ENCODE results near the gene RAP1GAP.

The RAP1GAP gene

DNA sequence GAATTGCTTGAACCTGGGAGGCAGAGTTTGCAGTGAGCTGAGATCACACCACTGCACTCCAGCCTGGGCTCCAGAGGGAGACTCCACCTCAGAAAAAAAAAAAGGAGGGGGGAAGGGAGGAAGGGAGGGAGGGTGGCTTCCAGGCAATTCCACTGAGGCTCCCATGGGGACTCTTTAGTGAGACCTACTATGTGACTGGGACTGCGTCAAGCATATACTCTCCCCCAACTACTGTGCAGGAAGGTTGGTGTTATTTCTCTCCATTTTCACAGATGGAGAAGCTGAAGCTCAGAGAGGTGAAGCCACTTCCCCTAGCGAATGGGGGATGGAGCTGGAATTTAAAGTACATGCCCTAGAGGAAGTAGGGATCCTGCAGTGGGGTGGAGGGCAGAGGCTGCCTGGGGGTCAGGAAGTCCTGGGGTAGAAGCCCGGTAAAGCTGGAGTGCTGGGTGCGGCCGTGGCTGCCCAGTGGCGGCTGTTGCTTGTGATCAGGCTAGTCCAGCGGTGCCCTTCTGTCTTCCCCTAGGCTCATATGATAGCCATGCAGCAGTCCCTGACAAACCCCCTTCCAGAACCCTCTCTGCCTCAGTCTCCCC, 40.3 kb downstream of the RAP1GAP start:
- Histone ChIP-seq H3K27me3 (ENCODE audit: low read depth) (no peaks in the 10 kb centered on the region), H3K9me3 (no peaks in the 10 kb centered on the region), H3K36me3 (replicated peaks) (no peaks in the 10 kb centered on the region), H3K4me1 (no peaks in the 10 kb centered on the region; the same call in 1 of the 2 replicates), H3K4me3 (no peak overlapping the region)
- no peak for DNase-seq (ENCODE audit: low spot score in 2 of 2)
- in situ Hi-C loops (cut with MboI; ENCODE audit: low sequenced_read_pairs) = no loop called here

DNA sequence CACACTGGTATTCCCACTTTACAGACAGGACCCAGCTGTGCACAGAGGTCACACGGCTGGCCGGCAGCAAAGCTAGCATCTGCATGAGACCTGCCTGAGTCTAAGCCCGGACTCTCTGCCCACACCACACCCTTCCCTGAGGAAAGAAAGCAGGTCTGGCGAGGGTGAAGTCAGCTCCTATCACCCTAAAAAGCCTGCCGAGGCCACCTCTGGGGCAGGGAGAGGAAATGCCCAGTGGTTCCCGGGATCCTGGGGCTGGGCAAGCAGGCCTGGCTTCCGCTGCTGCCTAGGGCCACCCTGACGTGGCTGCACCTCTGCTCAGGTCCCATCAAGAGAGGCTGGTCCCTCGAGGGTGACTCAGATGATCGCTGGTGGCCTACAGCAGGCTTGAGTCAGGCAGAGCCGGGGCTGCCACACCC, 42.2 kb downstream of the RAP1GAP start:
- Histone ChIP-seq H3K27me3 (ENCODE audit: low read depth) (no peaks in the 10 kb centered on the region), H3K36me3 (replicated peaks) (no peaks in the 10 kb centered on the region), H3K4me3 (no peak overlapping the region), H3K4me1 (no peaks in the 10 kb centered on the region; the same call in 1 of the 2 replicates), H3K9me3 (no peaks in the 10 kb centered on the region)
- no peak for DNase-seq (ENCODE audit: low spot score in 2 of 2)
- in situ Hi-C loops (cut with MboI; ENCODE audit: low sequenced_read_pairs) = no loop called here

DNA sequence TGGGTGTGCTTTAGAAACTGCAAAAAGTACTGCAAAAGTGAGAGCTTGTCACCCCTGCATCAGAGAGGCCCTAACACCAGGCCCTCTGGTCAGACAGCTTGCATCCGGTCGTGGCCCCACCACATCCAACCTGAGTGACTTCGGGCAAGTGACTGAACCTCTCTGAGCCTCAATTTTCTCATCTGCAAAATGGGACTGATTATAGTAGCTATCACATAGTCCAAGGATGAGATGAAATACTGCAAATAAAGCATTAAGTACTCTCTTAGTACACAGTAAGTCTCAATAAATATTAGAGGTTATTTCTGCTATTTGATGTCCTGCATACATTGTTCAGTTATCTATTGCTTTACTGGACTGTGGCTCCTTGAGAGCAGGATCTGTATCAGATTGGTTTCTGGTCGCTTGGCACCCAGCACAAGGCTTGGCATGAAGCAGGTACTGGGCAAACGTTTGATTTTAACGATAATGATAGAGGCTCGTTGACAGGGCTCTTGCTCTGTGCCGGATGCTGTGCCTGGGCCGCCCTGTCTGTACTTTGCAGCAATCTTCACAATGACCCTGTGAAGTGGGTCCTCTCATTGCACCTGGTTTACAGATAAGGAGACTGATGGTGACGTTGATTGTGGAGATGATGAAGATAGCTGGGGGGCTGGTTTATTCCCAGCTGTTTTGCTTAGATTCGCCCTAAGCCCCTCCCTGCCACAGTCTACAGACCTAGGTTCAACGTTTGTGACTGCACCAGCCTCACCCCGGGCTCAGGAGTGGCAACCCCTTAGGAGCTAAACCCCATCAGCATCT, 43.6 kb downstream of the RAP1GAP start:
- no peak overlapping the region for H3K4me3 ChIP-seq
- no peaks in the 10 kb centered on the region for H3K27me3 ChIP-seq (ENCODE audit: low read depth)
- H3K9me3 ChIP-seq = no peaks in the 10 kb centered on the region
- no peaks in the 10 kb centered on the region for H3K36me3 ChIP-seq (replicated peaks)
- no peak for DNase-seq (ENCODE audit: low spot score in 2 of 2)
- in situ Hi-C loops (cut with MboI; ENCODE audit: low sequenced_read_pairs) = no loop called here
- H3K4me1 ChIP-seq = no peaks in the 10 kb centered on the region

DNA sequence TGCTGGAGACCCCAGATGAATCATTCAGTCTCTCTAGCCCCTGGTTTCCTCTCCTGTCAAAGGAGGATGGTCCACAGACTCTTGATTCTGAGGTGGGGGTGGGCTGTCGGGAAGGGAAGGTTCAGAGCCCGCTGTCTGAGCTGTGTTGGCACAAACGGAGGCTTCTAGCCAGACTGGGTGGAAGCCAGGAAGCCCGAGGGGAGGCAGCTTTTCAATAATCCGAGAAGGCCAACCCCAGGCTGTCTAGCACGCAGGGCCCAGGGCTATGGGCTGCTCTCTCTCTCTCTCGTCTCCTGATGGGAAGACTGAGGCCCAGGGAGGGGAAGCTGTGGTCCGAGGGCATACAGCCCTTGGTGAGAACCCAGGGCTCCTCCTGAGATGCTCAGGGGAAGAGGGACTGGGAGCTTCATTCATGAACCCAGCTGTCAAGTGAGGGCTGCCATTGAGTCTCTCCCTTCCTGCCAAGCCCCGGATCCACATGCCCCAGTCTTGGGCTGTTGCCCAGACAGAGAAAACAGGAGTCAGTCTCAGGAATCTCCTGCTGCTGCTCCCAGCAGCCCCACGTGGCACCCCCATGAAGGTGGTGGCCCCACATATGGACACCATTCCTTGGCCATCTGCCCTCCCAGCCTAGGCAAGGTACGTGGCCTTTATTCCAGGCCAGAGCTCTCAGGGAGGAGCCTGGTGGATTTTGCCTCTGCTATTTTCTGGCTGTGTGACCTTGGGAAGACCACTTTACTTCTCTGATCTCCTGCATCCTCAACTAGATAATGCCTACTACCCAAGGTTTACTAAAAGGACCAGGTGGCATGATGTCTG, 44.4 kb downstream of the RAP1GAP start:
- Histone ChIP-seq H3K4me1 (no peaks in the 10 kb centered on the region), H3K9me3 (no peaks in the 10 kb centered on the region), H3K27me3 (ENCODE audit: low read depth) (no peaks in the 10 kb centered on the region), H3K4me3 (no peak overlapping the region), H3K36me3 (replicated peaks) (no peaks in the 10 kb centered on the region)
- DNase-seq (ENCODE audit: low spot score in 2 of 2) = no peak
- in situ Hi-C loops (cut with MboI; ENCODE audit: low sequenced_read_pairs) = no loop called here

DNA sequence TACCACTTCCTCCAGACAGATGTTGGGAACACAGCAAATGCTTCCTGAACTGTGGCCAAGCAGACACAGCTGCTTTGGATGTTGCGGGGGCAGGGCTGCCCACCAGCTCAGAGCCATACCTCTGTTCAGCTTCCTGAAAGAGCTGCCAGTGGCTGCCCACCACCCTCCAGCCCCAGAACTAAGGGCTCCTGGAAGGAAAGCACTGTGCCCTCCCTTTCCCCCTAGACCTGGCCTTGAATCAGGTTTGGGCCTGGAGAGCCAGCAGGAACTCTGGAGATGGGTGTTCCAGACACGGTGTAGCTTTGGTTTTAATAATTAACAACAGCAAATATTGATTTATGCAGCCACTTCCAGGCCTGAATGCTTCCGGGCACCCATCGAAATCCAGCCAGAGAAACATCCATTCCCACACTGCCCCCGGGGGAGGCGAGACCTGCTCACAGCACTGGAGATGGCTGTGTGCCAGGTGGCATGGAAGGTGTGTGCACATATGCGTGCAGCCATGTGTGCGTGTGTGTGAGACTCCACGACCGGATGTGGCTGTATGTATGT, 45.7 kb downstream of the RAP1GAP start:
- Histone ChIP-seq H3K4me1 (no peaks in the 10 kb centered on the region), H3K27me3 (ENCODE audit: low read depth) (no peaks in the 10 kb centered on the region), H3K4me3 (no peak overlapping the region), H3K36me3 (replicated peaks) (no peaks in the 10 kb centered on the region), H3K9me3 (no peaks in the 10 kb centered on the region)
- in situ Hi-C loops (cut with MboI; ENCODE audit: low sequenced_read_pairs) = no loop called here
- no peak for DNase-seq (ENCODE audit: low spot score in 2 of 2)

DNA sequence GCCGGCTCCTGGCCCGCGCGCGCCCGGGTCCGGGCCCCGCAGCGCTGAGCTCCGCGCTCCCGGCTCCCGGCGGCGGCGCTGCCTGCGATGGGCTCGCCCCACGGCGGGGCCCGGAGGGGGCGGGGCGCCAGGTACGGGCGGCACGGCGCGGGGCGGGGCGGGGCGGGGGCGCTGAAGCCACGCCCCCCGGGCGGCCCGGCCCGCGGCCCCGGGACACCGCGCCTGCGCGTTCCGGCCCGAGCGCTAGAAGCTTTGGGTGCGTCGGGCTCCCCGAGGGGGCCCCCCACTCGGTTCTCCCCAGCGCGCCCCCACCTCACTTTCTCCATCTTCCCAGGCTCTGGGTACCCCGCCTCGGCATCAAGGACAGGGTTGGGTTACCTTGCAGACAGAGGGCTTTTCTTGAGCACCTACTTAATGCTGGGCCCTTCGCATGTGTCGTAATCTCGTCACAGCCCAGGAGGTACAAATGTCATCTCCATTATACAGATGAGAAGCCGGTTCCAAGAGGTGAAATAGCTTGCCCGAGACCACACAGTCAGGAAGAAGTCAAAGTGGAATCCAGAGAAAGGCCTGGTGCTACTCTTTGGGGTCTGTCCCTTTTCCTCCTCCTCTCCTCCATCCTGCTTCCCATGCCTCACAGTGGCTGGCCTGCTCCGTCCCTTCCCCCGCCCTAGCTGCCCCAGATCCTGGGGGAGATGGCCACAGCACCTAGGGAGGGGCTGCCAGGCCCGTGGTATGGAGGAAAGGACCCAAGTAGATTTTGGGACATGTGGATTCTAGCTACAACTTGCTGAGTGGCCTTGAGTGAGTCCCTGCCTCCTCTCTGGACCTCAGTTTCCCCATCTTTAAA, 46.5 kb downstream of the RAP1GAP start:
- Histone ChIP-seq H3K9me3 (no peaks in the 10 kb centered on the region), H3K4me1 (no peaks in the 10 kb centered on the region), H3K36me3 (replicated peaks) (no peaks in the 10 kb centered on the region), H3K4me3 (no peak overlapping the region), H3K27me3 (ENCODE audit: low read depth) (no peaks in the 10 kb centered on the region)
- DNase-seq (ENCODE audit: low spot score in 2 of 2) = no peak
- in situ Hi-C loops (cut with MboI; ENCODE audit: low sequenced_read_pairs) = no loop called here

DNA sequence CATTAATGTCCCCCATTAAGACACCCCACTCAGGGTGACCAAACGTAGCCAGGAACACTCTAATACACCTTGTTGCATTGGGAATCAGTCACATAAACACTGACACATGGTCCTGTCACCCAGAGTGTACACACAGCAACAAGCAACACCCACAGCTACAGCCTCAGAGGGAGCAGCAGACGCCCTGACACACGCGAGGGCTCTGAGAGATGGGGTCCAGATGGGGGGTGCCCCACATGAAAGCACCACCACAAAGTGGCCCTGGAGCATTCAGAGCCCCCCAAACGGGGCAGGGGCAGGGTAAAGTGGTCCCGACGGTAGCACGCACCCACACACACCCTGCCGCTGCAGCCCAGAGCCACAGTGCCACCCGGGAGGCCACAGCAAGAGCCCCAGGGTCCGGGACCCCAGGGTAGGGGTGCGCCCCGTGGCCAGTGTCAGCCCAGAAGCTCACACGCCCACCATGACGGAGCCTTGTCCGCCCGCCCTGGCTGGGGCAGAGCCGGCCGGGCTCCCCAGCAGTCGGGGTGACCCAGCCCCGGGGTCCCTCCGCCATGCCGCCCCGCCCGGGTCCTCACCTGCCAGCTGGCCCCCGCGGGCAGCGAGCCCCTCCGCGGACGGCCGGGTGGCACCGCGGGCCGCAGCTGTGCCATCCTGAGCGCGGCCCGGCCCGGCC, 47.3 kb downstream of the RAP1GAP start:
- Histone ChIP-seq H3K27me3 (ENCODE audit: low read depth) (no peaks in the 10 kb centered on the region), H3K4me3 (no peak overlapping the region), H3K9me3 (no peaks in the 10 kb centered on the region), H3K4me1 (no peaks in the 10 kb centered on the region), H3K36me3 (replicated peaks) (no peaks in the 10 kb centered on the region)
- DNase-seq (ENCODE audit: low spot score in 2 of 2) = no peak
- in situ Hi-C loops (cut with MboI; ENCODE audit: low sequenced_read_pairs) = no loop called here

DNA sequence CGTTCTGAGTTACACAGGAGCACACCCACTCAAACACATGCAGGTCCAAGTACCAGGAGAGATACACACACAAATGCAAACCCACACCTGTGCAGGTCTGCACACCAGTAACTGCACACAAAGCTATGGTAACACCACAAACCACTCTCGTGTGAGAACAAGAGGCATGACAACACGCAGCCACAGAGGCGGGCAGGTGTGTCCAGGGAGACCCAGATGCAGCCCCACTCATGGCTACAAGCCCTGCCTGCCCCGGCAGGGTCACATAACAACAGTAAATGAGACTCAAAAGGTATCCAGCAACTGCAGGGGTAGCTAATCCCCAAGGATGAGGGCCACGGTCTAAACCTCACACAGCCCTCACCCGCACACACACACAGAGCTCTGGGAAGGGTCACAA, 48.1 kb downstream of the RAP1GAP start:
- DNase-seq (ENCODE audit: low spot score in 2 of 2) = no peak
- H3K36me3 ChIP-seq (replicated peaks) = no peaks in the 10 kb centered on the region
- H3K4me1 ChIP-seq = no peaks in the 10 kb centered on the region
- H3K9me3 ChIP-seq = no peaks in the 10 kb centered on the region
- H3K27me3 ChIP-seq (ENCODE audit: low read depth) = no peaks in the 10 kb centered on the region
- in situ Hi-C loops (cut with MboI; ENCODE audit: low sequenced_read_pairs) = no loop called here
- H3K4me3 ChIP-seq = no peak overlapping the region

DNA sequence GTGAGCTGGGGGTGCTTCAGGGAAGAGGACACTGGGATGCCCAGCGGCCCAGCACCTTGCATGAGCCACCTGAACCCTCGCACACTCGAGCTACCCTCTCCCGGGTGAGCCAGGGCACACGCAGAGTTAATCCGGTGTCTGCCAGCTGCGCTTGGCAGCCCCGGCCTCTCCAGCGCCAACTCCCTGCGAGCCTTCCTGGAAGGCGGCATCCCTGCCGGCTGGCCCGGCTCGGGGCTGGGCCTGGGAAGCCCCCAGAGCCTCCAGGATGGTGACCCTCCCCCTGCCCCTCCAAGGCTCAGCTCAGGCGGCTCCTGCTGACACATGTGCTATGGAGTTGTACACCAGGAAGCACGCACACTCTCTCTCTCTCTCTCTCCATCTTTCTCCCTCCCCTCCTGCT, 48.7 kb downstream of the RAP1GAP start:
- DNase-seq (ENCODE audit: low spot score in 2 of 2) = no peak
- H3K27me3 ChIP-seq (ENCODE audit: low read depth) = no peaks in the 10 kb centered on the region
- H3K4me1 ChIP-seq = no peaks in the 10 kb centered on the region
- H3K9me3 ChIP-seq = no peaks in the 10 kb centered on the region
- no peaks in the 10 kb centered on the region for H3K36me3 ChIP-seq (replicated peaks)
- no peak overlapping the region for H3K4me3 ChIP-seq
- in situ Hi-C loops (cut with MboI; ENCODE audit: low sequenced_read_pairs) = no loop called here

DNA sequence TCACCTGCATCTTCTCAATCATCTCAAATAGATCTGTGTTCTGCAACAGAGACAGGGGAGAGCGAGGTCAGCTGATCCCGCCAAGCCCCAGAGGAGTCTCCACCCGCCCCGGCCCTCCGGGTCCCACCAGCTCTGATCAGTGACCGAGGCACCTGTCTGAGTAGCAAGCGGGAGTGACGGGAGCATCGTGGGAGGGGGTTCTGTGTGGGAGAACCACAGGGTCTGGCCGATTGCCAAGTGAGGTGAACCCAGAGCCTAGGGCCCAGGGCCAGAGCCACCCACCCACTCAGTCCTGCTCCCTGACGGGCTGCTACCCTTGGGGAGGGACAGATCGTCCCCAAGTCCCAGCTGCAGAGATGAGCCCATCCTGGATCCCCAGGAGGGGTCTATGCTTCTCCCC, 49.1 kb downstream of the RAP1GAP start:
- H3K4me3 ChIP-seq = no peak overlapping the region
- H3K9me3 ChIP-seq = no peaks in the 10 kb centered on the region
- no peaks in the 10 kb centered on the region for H3K36me3 ChIP-seq (replicated peaks)
- DNase-seq (ENCODE audit: low spot score in 2 of 2) = no peak
- in situ Hi-C loops (cut with MboI; ENCODE audit: low sequenced_read_pairs) = no loop called here
- H3K27me3 ChIP-seq (ENCODE audit: low read depth) = no peaks in the 10 kb centered on the region
- H3K4me1 ChIP-seq = no peaks in the 10 kb centered on the region

DNA sequence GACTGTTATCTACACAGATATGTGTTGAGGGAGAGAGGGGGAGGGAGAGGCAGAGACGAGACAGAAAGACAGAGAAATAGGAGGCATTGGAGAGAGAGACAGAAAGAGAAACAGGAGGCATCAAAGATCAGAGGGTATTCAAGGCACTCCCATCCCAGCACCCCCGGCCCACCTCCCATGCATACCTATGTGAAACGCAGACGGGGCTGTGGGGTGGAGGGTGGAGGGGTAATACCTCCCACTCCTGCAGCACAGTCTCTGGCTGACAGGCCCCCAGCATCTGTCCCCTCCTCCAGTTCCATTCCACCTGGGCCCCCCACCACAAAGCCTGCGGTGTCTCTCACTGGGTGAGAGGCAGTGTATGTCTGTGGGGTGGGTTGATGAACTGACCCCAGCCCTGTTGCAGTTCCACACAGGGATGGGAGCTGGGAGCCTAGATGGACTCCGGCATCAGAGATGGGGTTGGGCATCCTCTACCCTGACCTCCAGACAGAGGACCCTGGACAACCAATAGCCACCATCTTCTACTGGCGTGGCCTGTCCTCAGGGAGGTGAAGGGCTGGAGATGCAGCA, 49.7 kb downstream of the RAP1GAP start:
- no peaks in the 10 kb centered on the region for H3K36me3 ChIP-seq (replicated peaks)
- H3K27me3 ChIP-seq (ENCODE audit: low read depth) = no peaks in the 10 kb centered on the region
- H3K9me3 ChIP-seq = no peaks in the 10 kb centered on the region
- in situ Hi-C loops (cut with MboI; ENCODE audit: low sequenced_read_pairs) = no loop called here
- H3K4me1 ChIP-seq = no peaks in the 10 kb centered on the region
- no peak overlapping the region for H3K4me3 ChIP-seq
- DNase-seq (ENCODE audit: low spot score in 2 of 2) = no peak

DNA sequence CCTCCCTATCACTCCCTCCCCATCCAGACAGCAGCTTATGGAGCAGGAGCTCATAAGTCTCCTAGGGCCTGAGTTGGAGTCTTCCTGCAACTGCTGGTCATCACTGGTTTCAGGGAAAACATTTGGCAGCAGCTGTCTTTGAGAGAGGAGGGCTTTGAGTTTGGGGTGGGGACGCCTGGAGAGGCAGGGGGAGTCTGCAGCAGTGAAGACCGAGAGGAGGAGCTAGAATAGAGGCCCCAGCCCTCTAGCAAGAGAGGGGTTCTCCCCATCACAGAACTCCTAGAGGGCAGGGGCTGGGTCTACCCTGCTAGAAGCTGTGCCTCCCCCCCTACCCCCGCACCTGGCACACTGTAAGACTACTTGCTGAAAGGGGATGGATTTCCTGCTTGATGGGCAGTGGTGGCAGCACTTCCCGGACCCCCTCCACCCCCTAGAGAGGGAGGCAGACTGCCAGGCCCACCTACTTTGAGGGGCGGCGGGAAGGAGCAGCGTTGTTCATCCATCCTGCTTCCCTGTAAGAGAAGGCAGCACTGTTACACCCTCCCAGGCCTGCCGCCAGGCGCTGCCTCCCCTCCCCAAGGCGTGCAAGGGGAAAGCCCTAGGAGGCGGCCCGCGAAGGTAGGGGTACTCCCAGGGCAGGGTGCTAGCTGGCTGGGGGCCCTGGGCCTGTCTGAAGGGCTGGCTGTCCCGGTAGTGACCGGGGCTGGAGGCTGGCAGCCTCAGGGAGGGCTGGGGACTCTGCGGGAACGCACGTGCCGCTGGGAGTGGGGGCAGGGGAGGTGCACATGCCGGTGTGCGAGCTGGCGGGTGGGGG, 50.4 kb downstream of the RAP1GAP start:
- no peak overlapping the region for H3K4me3 ChIP-seq

More for the DNA sequence above, 50.4 kb downstream of the RAP1GAP start:
- Histone ChIP-seq H3K9me3 (no peaks in the 10 kb centered on the region), H3K4me1 (no peaks in the 10 kb centered on the region), H3K27me3 (ENCODE audit: low read depth) (no peaks in the 10 kb centered on the region), H3K36me3 (replicated peaks) (no peaks in the 10 kb centered on the region)
- no peak for DNase-seq (ENCODE audit: low spot score in 2 of 2)
- in situ Hi-C loops (cut with MboI; ENCODE audit: low sequenced_read_pairs) = no loop called here
